ENCODE data around the gene P4HA2. TPM values are rescaled to one million over a fixed set of nuclear protein-coding genes. Genes with fewer than 3 reads are reported as not detected.
"Not testable (repeated sequence)": the region's sequence is repeated elsewhere in the genome, so short reads cannot be mapped to it uniquely, and the experiment has no call there.

The P4HA2 gene
- total and polyA plus RNA-seq, 11 donors: 41.2 to 140 (median 55.7) TPM

GRCh38 chr5:132176521-132176945, 51.1 kb downstream of the P4HA2 start:
- Histone ChIP-seq H3K27me3 (no peaks in the 10 kb centered on the region), H3K4me3 (no peak overlapping the region), H3K9me3 (no peaks in the 10 kb centered on the region), H3K36me3 (no peaks in the 10 kb centered on the region), H3K27ac (no peak overlapping the region), H3K4me1 (peaks cover 0 to 15% (median 3%) of the 10 kb centered on the region in 12 donors)
- DNase-seq (no peak), ATAC-seq (no peak)
- intact Hi-C loops (cut with DNase I): loop anchor here in 1 of 10 donors (10.0 kb wide), 1 partner anchor 108 kb away; no protein-coding TSS in a partner anchor
- no peak for TF ChIP-seq POLR2A (IDR thresholded peaks at IDR 0.05)
- TF ChIP-seq, protein P1, sequence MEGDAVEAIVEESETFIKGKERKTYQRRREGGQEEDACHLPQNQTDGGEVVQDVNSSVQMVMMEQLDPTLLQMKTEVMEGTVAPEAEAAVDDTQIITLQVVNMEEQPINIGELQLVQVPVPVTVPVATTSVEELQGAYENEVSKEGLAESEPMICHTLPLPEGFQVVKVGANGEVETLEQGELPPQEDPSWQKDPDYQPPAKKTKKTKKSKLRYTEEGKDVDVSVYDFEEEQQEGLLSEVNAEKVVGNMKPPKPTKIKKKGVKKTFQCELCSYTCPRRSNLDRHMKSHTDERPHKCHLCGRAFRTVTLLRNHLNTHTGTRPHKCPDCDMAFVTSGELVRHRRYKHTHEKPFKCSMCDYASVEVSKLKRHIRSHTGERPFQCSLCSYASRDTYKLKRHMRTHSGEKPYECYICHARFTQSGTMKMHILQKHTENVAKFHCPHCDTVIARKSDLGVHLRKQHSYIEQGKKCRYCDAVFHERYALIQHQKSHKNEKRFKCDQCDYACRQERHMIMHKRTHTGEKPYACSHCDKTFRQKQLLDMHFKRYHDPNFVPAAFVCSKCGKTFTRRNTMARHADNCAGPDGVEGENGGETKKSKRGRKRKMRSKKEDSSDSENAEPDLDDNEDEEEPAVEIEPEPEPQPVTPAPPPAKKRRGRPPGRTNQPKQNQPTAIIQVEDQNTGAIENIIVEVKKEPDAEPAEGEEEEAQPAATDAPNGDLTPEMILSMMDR (IDR thresholded peaks at IDR 0.05): no peak
- 87 to 98% (median 90%) methylated on average over 6 of the region's 6 CpGs for WGBS, 4 donors

- 53 to 66% (median 62%) methylated on average over 1 of the region's 1 CpG for WGBS, 4 donors
- H3K9me3 ChIP-seq: peaks cover 0 to 10% (median 0%) of the 10 kb centered on the region in 12 donors
- H3K27me3 ChIP-seq: no peaks in the 10 kb centered on the region
- no peaks in the 10 kb centered on the region for H3K4me1 ChIP-seq
- TF ChIP-seq, protein P1 (IDR thresholded peaks at IDR 0.05): no peak
- no peak for TF ChIP-seq POLR2A (IDR thresholded peaks at IDR 0.05)
- no peaks in the 10 kb centered on the region for H3K36me3 ChIP-seq
- no peak for DNase-seq
- no peak overlapping the region for H3K27ac ChIP-seq
- intact Hi-C loops (cut with DNase I): no loop called here
- no peak for ATAC-seq
- no peak overlapping the region for H3K4me3 ChIP-seq
Measured at GRCh38 chr5:132162945-132163344, 64.7 kb downstream of the P4HA2 start.

- H3K27me3 ChIP-seq; H3K27ac ChIP-seq; H3K9me3 ChIP-seq; H3K4me1 ChIP-seq; ATAC-seq; H3K36me3 ChIP-seq; DNase-seq; H3K4me3 ChIP-seq; intact Hi-C loops (cut with DNase I): not testable (repeated sequence)
- 93 to 97% (median 95%) methylated on average over 3 to 4 of the region's 5 CpGs for WGBS, 4 donors
Measured at GRCh38 chr5:132161574-132162326, 65.9 kb downstream of the P4HA2 start.

DNA sequence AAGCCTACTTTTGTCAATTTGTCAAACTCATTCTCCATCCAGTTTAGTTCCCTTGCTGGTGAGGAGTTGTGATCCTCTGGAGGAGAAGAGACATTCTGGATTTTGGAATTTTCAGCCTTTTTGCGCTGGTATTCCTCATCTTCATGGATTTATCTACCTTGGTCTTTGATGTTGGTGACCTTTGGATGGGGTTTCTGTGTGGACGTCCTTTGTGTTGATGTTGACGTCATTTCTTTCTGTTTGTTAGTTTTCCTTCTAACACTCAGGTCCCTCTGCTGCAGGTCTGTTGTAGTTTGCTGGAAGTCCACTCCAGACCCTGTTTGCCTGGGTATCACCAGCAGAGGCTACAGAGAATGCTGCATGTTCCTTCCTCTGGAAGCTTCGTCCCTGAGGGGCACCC, 71.2 kb downstream of the P4HA2 start:
- Histone ChIP-seq H3K27me3 (no peaks in the 10 kb centered on the region), H3K36me3 (no peaks in the 10 kb centered on the region), H3K4me3 (no peak overlapping the region), H3K27ac (no peak overlapping the region), H3K4me1 (no peaks in the 10 kb centered on the region), H3K9me3 (peaks cover 0 to 36% (median 0%) of the 10 kb centered on the region in 12 donors)
- DNase-seq (no peak), ATAC-seq (no peak)
- WGBS, 4 donors: 89 to 93% (median 90%) methylated on average over 4 of the region's 4 CpGs
- intact Hi-C loops (cut with DNase I): no loop called here
- TF ChIP-seq, protein P1 (IDR thresholded peaks at IDR 0.05): no peak
- no peak for TF ChIP-seq POLR2A (IDR thresholded peaks at IDR 0.05)
